WI38 (cell line): ENCODE measurements around the gene TEAD2.
A peak's percentile ranks its signal among the peaks of the same experiment; 100 is the strongest.
"Not testable (repeated sequence)": the region's sequence is repeated elsewhere in the genome, so short reads cannot be mapped to it uniquely, and the experiment has no call there.

ENCODE experiments used
- H3K4me3 ChIP-seq: 2 replicates; pipeline ENCODE4 v1.5.1; 2011; ENCODE audit warnings: low read depth, mild to moderate bottlenecking, control low read depth, low read length
- TF ChIP-seq, protein P1 (sequence below): IDR thresholded peaks from 2 replicates; pipeline ENCODE4 v1.5.1; 2012; ENCODE audit warnings: low read depth, mild to moderate bottlenecking, control low read depth, low read length

The TEAD2 gene

DNA sequence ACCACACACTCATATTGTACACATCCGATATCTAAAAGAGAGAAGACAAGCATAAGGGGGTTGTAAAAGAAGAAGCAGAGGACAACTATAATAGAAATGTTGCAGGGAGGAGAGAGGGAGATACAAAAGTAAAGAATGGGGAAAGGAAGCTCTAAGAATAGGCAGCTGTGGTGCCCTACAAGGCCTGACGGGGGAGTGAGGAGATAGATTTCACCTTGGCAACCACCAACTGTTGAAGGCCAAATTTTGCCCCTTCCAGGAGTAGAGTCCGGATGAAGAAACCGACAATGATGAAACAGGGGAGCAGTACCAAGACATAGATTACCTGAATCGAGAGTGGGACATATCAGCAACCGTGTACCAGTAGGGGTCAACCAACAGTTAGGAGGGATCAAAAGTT, 53.1 kb downstream of the TEAD2 start:
- TF ChIP-seq, protein P1, sequence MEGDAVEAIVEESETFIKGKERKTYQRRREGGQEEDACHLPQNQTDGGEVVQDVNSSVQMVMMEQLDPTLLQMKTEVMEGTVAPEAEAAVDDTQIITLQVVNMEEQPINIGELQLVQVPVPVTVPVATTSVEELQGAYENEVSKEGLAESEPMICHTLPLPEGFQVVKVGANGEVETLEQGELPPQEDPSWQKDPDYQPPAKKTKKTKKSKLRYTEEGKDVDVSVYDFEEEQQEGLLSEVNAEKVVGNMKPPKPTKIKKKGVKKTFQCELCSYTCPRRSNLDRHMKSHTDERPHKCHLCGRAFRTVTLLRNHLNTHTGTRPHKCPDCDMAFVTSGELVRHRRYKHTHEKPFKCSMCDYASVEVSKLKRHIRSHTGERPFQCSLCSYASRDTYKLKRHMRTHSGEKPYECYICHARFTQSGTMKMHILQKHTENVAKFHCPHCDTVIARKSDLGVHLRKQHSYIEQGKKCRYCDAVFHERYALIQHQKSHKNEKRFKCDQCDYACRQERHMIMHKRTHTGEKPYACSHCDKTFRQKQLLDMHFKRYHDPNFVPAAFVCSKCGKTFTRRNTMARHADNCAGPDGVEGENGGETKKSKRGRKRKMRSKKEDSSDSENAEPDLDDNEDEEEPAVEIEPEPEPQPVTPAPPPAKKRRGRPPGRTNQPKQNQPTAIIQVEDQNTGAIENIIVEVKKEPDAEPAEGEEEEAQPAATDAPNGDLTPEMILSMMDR: no peak
- no peak overlapping the region for H3K4me3 ChIP-seq

DNA sequence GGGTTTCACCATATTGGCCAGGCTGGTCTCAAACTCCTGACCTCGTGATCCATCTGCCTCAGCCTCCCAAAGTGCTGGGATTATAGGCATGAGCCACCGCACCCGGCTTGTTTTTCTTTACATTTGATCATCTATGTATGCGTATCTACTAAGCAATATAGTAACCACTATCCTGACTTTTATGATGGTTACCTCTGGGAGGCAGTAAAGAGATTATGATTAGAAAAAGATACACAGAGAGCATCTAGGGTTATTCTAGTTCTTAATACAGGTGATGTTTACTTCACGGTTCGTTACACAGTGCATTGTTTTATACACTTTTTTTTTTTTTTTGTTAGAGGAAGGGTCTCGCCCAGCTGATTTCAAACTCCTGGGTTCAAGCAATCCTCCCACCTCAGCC, 55.5 kb downstream of the TEAD2 start:
- not testable (repeated sequence) for H3K4me3 ChIP-seq

DNA sequence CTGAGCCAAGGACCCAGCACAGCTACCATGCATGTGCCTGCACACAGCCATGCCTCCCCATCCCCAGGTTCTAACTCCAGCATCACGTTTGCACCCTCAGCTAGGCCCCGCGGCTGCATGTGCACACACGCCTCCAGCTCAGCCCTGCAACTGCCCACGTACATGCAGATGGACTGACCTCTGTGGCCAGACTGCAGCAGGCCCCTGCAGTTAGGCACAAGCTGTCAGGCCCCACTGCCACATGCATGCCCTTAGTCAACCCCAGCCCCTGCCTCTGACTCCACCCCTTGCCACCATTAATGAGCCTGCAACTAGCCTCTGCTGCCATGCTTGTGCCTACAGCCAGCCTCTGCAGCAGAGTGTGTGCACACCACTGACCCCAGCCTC, 60.4 kb downstream of the TEAD2 start:
- TF ChIP-seq, protein P1: no peak
- H3K4me3 ChIP-seq: no peak overlapping the region

DNA sequence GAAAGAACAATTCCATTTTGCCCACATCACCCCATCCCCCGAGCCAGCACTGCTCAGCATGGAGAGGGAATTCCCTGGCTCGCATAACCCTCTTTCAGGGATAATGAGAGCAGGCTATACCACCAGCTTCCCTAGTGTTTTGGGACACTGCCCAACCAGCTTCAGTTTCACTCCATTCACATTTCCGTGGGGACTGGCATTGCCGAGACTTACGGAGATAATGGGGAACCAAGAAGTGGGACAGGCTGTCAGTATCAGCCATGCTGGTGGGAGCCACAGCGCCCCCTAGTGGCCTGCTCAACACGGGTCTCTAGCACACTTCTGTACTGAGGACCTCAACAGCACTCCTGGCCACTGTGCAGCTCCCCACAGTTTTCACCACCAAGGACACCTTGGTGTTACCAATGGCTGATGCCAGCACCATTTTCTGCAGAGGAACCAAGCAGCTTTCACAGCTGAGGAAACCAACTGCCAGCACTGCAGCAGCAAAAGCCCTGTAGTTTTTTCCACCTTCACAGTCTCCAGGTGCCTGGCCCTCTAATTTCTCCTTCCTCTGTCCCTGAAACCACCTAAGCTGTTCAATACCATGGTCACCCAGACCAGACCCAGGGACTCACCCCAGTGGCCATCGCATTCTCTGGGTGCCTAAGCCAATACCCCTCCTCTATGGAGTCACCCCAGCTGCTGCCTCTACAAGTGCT, 60.9 kb downstream of the TEAD2 start:
- TF ChIP-seq, protein P1: peak; percentile 77
- H3K4me3 ChIP-seq: no peak overlapping the region

DNA sequence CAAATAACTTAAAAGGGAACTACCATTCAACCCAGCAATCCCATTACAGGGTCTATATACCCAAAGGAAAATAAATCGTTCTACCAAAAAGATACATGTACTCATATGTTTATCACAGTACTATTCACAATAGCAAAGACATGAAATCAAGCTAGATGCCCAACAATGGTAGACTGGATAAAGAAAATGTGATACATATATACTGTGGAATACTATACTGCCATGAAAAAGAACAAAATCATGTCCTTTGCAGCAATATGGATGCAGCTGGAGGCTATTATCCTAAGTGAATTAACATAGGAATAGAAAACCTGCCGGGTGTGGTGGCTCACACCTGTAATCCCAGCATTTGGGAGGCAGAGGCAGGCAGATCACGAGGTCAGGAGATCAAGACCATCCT, 63.6 kb downstream of the TEAD2 start:
- not testable (repeated sequence) for H3K4me3 ChIP-seq

DNA sequence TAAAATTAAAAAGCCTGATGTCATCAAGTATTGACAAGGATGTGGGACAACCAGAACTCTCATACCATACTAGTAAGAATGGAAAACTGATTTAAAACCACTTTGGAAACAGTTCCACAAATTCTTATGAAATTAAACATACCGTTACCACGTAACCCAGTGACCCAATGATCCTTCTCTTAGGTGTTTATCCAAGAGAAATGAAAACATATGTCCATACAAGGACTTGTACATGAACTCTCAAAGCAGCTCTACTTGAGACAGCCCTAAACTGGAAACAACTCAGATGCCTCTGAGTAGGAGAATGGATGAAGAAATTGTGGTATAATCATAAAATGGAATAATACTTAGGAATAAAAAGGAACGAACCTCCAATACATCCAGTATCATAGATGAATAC, 64.8 kb downstream of the TEAD2 start:
- TF ChIP-seq, protein P1: no peak
- no peak overlapping the region for H3K4me3 ChIP-seq

DNA sequence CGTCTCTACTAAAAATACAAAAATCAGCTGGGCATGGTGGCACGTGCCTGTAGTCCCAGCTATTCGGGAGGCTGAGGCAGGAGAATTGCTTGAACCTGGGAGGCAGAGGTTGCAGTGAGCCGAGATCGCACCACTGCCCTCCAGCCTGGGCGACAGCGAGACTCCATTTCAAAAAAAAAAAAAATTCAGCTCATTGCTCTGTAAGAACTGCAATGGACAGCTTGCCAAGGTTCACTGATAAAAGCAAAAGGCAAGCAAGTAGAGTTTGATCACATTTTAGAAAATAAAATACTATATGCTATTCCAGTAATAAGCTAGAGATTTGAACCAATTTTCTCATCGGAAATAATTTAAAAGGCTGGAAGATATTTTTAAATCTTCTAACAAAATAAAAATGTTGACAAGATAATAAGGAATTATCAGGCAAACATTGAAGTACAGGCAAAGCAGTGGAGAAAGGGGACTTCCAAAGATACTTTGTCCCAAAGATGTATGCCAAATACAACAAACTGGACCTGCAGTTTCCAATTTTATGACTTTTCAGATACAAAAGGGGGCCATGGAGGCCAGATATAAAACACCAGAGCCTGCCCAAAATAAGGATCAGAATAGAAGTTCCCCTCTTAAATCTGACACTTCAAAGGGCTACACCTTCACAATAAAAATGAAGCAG, 66.9 kb downstream of the TEAD2 start:
- no peak overlapping the region for H3K4me3 ChIP-seq
- TF ChIP-seq, protein P1: no peak

DNA sequence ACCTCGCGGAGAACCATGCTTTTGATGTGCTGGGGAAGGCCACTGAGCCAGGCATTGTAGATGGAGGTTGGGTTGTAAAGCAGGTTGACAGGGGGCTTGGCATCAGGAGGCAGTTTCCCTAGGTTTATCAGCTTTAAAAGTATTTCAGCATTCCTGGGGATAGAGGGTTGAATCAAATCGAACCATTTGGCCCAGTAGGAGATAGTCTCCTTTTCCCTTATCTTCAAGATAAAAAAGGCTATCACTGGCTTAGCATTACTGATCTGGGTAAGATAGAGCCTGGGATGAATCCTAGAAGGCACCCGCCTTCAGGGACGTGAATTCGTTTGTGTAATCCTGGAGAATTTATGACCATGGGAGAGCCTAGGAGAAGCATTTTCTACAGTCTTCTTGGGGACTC, 67.8 kb downstream of the TEAD2 start:
- TF ChIP-seq, protein P1: no peak
- no peak overlapping the region for H3K4me3 ChIP-seq
